ENCODE data around the gene MKRN2.
A peak's percentile ranks its signal among the peaks of the same experiment; 100 is the strongest.

Gene MKRN2

GRCh38 chr3:12559520-12559919, 2.6 kb downstream of the MKRN2 start:
- peak overlapping the region; percentile 17; the same call in 1 of the 2 replicates for H3K9ac ChIP-seq (ENCODE audit: low read depth, low read length)
- peak overlapping the region; percentile 76 for H3K4me2 ChIP-seq (ENCODE audit: insufficient read depth, low read length)
- ATAC-seq (ENCODE audit: insufficient read depth, low read depth) (no peak), DNase-seq (no peak)
- H3K79me2 ChIP-seq (ENCODE audit: insufficient read depth, low read length), result peaks cover 74% of the 10 kb centered on the region
- no peak overlapping the region for H2AFZ ChIP-seq (ENCODE audit: low read depth, low read length)
- peaks cover 37% of the 10 kb centered on the region for H3K4me1 ChIP-seq (ENCODE audit: insufficient read depth, low read length)
- TF ChIP-seq EZH2 (IDR thresholded peaks at IDR 0.05; ENCODE audit: borderline replicate concordance, low read depth, low read length, severe bottlenecking), result no peak
- TF ChIP-seq, protein P1, sequence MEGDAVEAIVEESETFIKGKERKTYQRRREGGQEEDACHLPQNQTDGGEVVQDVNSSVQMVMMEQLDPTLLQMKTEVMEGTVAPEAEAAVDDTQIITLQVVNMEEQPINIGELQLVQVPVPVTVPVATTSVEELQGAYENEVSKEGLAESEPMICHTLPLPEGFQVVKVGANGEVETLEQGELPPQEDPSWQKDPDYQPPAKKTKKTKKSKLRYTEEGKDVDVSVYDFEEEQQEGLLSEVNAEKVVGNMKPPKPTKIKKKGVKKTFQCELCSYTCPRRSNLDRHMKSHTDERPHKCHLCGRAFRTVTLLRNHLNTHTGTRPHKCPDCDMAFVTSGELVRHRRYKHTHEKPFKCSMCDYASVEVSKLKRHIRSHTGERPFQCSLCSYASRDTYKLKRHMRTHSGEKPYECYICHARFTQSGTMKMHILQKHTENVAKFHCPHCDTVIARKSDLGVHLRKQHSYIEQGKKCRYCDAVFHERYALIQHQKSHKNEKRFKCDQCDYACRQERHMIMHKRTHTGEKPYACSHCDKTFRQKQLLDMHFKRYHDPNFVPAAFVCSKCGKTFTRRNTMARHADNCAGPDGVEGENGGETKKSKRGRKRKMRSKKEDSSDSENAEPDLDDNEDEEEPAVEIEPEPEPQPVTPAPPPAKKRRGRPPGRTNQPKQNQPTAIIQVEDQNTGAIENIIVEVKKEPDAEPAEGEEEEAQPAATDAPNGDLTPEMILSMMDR (IDR thresholded peaks at IDR 0.05; ENCODE audit: borderline replicate concordance, extremely low read depth, low read length, poor library complexity, severe bottlenecking), result no peak
- no peak overlapping the region for H3K27ac ChIP-seq (ENCODE audit: low read length)
- no peaks in the 10 kb centered on the region for H3K27me3 ChIP-seq (ENCODE audit: insufficient read depth, low read length, poor library complexity)
- no peaks in the 10 kb centered on the region; the same call in 1 of the 2 replicates for H3K36me3 ChIP-seq (ENCODE audit: insufficient read depth, low read length)
- H3K9me3 ChIP-seq (ENCODE audit: insufficient read depth, low read length, severe bottlenecking), result no peaks in the 10 kb centered on the region
- H4K20me1 ChIP-seq (ENCODE audit: insufficient read depth, low read length), result peaks cover 44% of the 10 kb centered on the region; the same call in 1 of the 2 replicates
- no peak overlapping the region for H3K4me3 ChIP-seq (ENCODE audit: low read depth in 1 of 2, low read length in 2 of 2)

GRCh38 chr3:12560505-12561190, 3.8 kb downstream of the MKRN2 start:
- Histone ChIP-seq H2AFZ (ENCODE audit: low read depth, low read length) (no peak overlapping the region), H3K4me1 (ENCODE audit: insufficient read depth, low read length) (peaks cover 34% of the 10 kb centered on the region), H3K27me3 (ENCODE audit: insufficient read depth, low read length, poor library complexity) (no peaks in the 10 kb centered on the region), H3K36me3 (ENCODE audit: insufficient read depth, low read length) (no peaks in the 10 kb centered on the region; the same call in 1 of the 2 replicates), H3K4me3 (ENCODE audit: low read depth in 1 of 2, low read length in 2 of 2) (no peak overlapping the region), H3K79me2 (ENCODE audit: insufficient read depth, low read length) (peaks cover 85% of the 10 kb centered on the region), H4K20me1 (ENCODE audit: insufficient read depth, low read length) (peaks cover 44% of the 10 kb centered on the region; the same call in 1 of the 2 replicates), H3K9me3 (ENCODE audit: insufficient read depth, low read length, severe bottlenecking) (peaks cover 1% of the 10 kb centered on the region), H3K9ac (ENCODE audit: low read depth, low read length) (no peak overlapping the region), H3K27ac (ENCODE audit: low read length) (no peak overlapping the region), H3K4me2 (ENCODE audit: insufficient read depth, low read length) (peak overlapping the region; percentile 76; the same call in 1 of the 2 replicates)
- DNase-seq (no peak), ATAC-seq (ENCODE audit: insufficient read depth, low read depth) (no peak)
- TF ChIP-seq, protein P1 (IDR thresholded peaks at IDR 0.05; ENCODE audit: borderline replicate concordance, extremely low read depth, low read length, poor library complexity, severe bottlenecking), result no peak
- TF ChIP-seq EZH2 (IDR thresholded peaks at IDR 0.05; ENCODE audit: borderline replicate concordance, low read depth, low read length, severe bottlenecking), result no peak

DNA sequence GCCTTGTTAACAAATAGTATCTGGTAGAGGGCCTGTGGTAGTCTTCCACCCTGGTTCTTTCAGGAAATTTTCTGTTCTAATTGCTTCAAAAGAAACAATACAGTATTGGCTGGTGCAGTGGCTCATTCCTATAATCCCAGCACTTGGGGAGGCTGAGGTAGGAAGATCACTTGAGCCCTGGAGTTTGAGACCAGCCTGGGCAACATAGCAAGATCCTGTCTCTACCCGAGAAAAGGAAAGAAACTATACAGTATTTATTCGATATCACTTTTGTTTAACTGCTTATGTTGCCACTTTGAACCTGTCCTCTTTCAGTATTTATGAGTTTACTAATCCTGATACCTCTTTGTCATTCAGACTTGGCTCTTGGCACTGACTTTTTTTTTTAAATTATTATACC, 4.5 kb downstream of the MKRN2 start:
- ATAC-seq (ENCODE audit: insufficient read depth, low read depth) (no peak), DNase-seq (no peak)
- Histone ChIP-seq H3K27me3 (ENCODE audit: insufficient read depth, low read length, poor library complexity) (no peaks in the 10 kb centered on the region), H3K4me1 (ENCODE audit: insufficient read depth, low read length) (peaks cover 26% of the 10 kb centered on the region), H4K20me1 (ENCODE audit: insufficient read depth, low read length) (peaks cover 44% of the 10 kb centered on the region; the same call in 1 of the 2 replicates), H3K27ac (ENCODE audit: low read length) (no peak overlapping the region), H3K4me3 (ENCODE audit: low read depth in 1 of 2, low read length in 2 of 2) (no peak overlapping the region), H3K9me3 (ENCODE audit: insufficient read depth, low read length, severe bottlenecking) (peaks cover 6% of the 10 kb centered on the region), H3K36me3 (ENCODE audit: insufficient read depth, low read length) (no peaks in the 10 kb centered on the region; the same call in none of the 2 replicates), H2AFZ (ENCODE audit: low read depth, low read length) (no peak overlapping the region), H3K79me2 (ENCODE audit: insufficient read depth, low read length) (peaks cover 93% of the 10 kb centered on the region), H3K4me2 (ENCODE audit: insufficient read depth, low read length) (no peak overlapping the region), H3K9ac (ENCODE audit: low read depth, low read length) (no peak overlapping the region)
- TF ChIP-seq, protein P1 (IDR thresholded peaks at IDR 0.05; ENCODE audit: borderline replicate concordance, extremely low read depth, low read length, poor library complexity, severe bottlenecking), result no peak
